Prostate gland (tissue), 2 donors: Measurements from ENCODE around the gene C6orf47.

Source experiments
- POLR2A ChIP-seq: fragments of 450-650 bp; IDR thresholded peaks from one replicate; pipeline ENCODE4 v1.6.1; 2016; ENCODE audit warnings: antibody characterized with exemption, mild to moderate bottlenecking
- POLR2AphosphoS5 ChIP-seq: sonication (generic); formaldehyde crosslinking; IDR thresholded peaks from one replicate; pipeline ENCODE4 v1.6.1; 2017; ENCODE audit warnings: antibody characterized with exemption
- TF ChIP-seq, protein P1 (sequence below), 4 experiments: fragments of 200-600 bp in 2 of 4; fragments of 450-650 bp in 2 of 4; sonication (generic) in 2 of 4; IDR thresholded peaks; 1 replicate in 3 of 4; 2 replicates in 1 of 4; pipeline ENCODE4 v1.5.1; 2016 to 2019; ENCODE audit warnings: antibody characterized with exemption in 4 of 4, mild to moderate bottlenecking in 2 of 4, moderate library complexity in 2 of 4

DNA sequence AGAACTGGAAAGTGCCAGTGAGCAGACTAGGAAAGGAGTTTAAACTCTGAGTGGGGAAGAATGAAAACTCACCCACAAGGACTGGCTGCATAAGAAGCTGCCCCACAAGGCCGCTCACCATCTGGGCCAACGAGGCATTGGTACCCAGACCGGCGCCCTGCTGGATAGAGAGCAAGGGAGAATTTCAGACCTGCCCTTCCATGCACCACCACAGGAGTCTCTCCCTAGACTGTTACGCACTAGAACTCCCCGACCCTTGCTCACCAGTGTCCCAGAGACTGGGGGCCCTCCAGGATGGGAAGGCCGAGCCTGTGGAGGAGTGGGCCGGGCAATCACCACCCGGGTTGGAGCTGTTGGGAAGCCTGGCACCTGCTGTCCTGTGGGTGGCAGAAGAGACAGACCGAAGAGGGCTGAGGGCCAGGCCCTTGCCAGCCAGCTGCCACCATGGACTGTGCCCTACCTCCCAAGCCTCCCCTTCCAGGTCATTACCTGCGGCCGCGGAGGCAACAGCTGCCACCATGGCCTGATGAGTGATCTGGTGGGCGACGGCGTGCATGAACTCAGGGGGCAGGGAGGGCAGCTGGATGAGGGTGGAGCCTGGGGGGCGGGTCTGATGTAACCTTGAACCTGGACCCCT is 16.6 kb downstream of the C6orf47 start:
- TF ChIP-seq, protein P1, sequence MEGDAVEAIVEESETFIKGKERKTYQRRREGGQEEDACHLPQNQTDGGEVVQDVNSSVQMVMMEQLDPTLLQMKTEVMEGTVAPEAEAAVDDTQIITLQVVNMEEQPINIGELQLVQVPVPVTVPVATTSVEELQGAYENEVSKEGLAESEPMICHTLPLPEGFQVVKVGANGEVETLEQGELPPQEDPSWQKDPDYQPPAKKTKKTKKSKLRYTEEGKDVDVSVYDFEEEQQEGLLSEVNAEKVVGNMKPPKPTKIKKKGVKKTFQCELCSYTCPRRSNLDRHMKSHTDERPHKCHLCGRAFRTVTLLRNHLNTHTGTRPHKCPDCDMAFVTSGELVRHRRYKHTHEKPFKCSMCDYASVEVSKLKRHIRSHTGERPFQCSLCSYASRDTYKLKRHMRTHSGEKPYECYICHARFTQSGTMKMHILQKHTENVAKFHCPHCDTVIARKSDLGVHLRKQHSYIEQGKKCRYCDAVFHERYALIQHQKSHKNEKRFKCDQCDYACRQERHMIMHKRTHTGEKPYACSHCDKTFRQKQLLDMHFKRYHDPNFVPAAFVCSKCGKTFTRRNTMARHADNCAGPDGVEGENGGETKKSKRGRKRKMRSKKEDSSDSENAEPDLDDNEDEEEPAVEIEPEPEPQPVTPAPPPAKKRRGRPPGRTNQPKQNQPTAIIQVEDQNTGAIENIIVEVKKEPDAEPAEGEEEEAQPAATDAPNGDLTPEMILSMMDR (IDR thresholded peaks at IDR 0.05), result no peak
- no peak for TF ChIP-seq POLR2AphosphoS5
- no peak for TF ChIP-seq POLR2A
